NCI-H2171 treated with DMSO at 0.1 percent for 48 hours (cell line): Measurements from ENCODE around the gene TNS2.
"Not testable (repeated sequence)": the region's sequence is repeated elsewhere in the genome, so short reads cannot be mapped to it uniquely, and the experiment has no call there.

Experiments used
- DNase-seq: peaks from one replicate; lab custom pipeline; 2025; lab: John Stamatoyannopoulos, UW

Gene TNS2, protein sequence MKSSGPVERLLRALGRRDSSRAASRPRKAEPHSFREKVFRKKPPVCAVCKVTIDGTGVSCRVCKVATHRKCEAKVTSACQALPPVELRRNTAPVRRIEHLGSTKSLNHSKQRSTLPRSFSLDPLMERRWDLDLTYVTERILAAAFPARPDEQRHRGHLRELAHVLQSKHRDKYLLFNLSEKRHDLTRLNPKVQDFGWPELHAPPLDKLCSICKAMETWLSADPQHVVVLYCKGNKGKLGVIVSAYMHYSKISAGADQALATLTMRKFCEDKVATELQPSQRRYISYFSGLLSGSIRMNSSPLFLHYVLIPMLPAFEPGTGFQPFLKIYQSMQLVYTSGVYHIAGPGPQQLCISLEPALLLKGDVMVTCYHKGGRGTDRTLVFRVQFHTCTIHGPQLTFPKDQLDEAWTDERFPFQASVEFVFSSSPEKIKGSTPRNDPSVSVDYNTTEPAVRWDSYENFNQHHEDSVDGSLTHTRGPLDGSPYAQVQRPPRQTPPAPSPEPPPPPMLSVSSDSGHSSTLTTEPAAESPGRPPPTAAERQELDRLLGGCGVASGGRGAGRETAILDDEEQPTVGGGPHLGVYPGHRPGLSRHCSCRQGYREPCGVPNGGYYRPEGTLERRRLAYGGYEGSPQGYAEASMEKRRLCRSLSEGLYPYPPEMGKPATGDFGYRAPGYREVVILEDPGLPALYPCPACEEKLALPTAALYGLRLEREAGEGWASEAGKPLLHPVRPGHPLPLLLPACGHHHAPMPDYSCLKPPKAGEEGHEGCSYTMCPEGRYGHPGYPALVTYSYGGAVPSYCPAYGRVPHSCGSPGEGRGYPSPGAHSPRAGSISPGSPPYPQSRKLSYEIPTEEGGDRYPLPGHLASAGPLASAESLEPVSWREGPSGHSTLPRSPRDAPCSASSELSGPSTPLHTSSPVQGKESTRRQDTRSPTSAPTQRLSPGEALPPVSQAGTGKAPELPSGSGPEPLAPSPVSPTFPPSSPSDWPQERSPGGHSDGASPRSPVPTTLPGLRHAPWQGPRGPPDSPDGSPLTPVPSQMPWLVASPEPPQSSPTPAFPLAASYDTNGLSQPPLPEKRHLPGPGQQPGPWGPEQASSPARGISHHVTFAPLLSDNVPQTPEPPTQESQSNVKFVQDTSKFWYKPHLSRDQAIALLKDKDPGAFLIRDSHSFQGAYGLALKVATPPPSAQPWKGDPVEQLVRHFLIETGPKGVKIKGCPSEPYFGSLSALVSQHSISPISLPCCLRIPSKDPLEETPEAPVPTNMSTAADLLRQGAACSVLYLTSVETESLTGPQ (N-terminal part only)

DNA sequence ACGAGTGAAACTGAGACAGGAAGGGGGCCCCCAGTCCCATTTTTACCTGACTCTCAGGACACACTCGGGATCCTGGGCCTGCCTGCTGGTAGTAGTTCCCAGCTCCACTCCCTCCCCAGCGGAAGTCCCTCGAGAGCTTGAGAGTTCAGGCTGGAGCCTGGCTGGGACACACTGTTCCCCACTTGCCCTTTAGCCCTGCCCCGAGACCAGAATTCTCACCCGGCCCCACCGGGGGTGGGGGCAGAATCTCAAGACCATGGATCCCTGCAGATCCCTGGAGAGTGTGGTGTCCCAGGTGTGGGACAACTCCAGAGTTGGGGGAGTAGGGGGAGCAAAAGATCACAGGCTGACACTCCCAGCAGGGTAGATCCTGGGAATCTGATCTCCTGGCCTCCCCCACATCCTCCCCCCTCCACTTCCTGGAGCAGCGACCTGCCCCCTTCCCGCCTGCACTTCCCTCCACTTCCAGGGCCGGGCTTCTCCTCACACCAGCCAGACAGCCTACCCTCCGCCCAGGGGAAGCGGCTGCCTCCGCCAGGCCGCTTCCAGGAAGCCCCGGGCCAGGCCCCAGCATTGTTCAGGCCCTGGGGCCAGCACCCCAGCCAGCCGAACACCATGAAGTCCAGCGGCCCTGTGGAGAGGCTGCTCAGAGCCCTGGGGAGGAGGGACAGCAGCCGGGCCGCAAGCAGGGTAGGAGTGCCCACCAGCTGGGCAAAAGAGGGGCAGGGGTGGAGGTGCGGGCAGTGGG is at the start of gene TNS2:
TSS of gene TNS2 (plus strand) at position 495 of the 748 bp plus-strand sequence. CDS start at position 616, 121 bp downstream.
- DNase-seq = peak; percentile 60

DNA sequence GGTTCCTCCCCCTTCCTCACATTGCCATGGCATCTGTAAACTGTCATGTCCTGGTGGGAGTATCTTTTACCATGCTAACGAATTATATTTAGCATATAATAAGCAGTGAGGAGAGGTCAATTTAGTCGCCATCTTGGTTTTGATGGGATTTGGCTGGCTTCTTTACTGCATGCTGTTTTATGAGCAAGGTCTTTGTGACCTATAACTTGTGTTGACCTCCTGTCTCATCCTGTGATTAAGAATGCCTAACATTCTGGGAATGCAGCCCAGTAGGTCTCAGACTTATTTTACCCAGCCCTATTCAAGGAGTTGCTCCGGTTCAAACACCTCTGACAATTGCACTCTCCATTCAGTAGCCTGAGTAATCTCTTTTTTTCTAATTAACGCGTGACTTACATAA is 45.7 kb upstream of the TNS2 start:
- no peak for DNase-seq

DNA sequence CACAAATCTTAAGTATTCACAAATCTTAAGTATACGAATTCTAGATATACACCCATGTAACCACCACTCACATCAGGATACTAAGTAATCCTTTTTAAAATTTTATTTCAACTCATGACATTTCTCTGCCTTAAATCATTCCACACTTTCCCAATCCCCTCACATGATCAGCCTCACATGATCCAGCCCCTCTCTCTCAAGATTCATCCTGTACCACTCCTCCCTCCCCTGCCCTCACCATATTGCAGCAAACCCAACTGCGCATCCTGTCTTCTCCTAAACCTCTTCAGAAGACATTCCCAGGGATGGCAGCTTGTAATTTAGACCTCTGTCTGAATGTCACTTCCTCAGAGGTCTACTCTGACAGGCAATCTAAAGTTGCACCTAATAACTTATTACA is 45.3 kb upstream of the TNS2 start:
- DNase-seq = no peak

DNA sequence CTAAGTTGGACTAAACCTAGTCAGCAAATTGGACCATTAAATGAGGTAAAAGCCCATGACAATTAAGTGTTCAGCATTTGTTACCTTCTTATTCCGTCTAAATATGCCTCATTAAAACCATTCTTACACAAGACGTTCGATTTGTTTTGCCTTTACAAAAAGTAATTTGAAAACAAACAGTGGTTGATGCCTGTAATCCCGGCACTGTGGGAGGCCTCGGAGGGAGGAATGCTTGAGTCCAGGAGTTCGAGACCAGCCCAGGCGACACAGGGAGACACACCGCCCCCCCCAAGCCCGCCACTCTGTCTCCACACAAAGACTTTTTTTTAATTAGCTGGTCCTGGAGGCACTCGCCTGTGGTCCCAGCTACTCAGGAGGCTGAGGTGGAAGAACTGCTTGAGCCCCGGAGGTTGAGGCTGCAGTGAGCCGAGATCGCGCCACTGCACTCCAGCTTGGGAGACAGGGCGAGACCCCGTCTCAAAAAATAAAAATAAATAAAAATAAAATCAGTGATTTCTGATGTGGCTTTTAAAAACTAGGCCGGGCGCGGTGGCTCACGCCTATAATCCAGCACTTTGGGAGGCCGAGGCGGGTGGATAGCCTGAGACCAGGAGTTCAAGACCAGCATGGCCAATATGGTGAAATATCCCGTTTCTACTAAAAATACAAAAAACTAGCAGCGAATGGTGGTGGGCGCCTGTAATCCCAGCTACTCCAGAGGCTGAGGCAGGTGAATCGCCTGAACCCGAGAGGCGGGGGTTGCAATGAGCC is 44.5 kb upstream of the TNS2 start:
- no peak for DNase-seq

DNA sequence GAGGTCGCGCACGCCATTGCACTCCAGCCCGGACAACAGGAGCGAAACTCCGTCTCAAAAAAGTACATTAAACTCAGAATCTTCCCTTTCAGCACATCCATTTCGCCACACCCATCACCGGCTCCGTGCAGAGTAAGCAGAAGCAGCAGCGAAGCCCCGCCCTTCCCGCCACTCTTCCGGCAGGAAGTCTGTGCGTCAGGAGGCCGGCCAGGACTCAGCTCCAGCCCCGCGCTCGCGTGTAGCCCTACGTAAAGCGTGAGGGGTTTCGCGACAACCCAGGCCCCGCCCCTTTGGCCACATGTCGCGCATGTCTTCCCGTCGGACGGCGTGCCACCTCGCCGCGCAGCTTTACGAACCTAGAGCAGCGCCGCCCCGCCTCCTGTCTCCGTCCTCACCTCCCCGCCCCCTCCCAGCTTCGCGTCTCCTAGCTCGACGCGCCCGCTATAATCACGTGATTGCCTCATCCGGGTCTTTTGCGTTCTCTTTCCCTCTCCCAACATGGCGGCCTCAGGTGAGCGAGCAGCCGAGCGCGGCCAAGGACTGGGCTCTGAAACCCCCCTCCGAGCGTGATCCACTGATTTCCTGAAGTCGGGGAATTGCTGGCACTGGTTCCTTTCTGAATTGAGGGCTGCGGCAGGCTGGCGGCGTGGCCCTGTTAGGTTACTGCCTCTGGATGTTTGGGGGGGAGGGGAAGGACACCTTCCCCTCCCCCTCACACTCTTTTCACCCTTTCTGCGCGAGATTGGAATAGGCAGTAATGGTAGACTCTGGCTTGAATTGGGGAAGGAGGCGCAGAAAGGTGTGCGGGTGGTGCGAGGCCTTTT is 43.7 kb upstream of the TNS2 start, which contains the start of gene EIF4B:
TSS of gene EIF4B (plus strand) at position 471 of the 824 bp plus-strand sequence. CDS start at position 499, 28 bp downstream.
- peak; percentile 99 for DNase-seq

DNA sequence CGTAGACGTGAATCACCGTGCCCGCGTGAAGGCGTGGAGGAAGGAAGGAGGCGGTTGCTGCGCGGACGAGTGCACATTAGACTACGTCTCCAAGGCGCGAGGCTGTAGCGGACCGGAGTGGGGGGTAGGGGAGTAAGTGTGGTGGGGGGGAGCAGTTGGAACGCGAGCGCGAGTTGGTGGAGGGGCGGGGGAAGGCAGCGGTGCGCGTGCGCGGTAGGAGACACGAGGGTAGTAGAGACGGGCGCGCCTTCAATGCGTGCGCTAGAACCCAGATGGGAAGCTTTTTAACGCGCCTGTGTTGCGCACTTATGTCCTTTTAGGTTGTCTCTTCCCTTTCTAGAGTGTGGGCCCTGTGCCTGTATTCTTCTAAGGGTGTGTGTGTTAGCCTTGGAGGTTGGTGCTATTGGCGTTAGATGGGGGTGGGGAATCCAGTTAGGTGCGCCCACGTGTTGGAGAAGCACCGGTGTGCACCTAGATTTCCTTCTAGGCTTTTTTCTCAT is 43.0 kb upstream of the TNS2 start:
- peak; percentile 89 for DNase-seq

DNA sequence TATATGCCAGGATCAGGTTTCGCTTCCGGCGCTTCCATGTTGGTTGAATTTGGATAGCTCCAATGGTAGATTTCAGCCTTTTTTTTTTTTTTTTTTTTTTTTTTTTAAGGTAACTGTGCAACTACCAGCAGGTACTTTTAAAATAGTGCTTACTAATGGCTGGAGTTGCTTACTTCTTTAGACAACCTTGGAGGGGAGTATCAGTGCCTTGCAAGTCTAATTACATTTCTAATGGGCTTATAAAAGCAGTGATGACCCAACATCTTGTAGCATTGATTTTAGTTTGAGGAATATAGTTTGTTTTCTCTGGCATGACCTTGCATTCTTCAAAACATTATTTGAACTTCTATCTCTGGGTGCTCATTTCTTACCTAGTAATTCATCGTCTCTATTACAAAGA is 42.5 kb upstream of the TNS2 start:
- no peak for DNase-seq

DNA sequence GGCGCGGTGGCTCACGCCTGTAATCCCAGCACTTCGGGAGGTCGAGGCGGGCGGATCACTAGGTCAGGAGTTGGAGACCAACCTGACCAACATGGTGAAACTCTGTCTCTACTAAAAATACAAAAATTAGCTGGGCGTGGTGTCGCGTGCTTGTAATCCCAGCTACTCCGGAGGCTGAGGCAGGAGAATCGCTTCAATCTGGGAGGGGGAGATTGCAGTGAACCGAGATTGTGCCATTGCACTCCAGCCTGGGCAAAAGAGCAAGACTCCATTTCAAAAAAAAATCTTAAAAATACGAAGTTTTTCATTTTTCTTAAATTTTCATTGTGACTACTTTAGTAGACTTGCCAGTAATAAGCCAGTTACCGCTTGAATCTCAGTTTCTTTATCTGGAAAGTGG is 41.1 kb upstream of the TNS2 start:
- not testable (repeated sequence) for DNase-seq

DNA sequence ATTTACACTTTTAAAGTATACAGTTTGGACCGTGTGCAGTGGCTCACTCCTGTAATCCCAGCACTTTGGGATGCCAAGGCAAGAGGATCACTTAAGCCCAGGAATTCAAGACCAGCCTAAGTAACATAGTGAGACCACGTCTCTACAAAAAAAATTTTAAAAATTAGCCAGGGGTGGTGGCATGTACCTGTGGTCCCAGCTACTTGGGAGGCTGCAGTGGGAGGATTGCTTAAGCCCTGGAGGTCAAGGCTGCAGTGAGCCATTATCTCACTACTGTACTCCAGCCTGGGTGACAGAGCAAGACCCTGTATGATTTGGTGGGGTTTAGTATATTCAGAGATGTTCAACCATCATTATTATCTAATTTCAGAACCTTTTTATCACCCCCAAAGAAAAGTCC is 38.9 kb upstream of the TNS2 start:
- DNase-seq = no peak

DNA sequence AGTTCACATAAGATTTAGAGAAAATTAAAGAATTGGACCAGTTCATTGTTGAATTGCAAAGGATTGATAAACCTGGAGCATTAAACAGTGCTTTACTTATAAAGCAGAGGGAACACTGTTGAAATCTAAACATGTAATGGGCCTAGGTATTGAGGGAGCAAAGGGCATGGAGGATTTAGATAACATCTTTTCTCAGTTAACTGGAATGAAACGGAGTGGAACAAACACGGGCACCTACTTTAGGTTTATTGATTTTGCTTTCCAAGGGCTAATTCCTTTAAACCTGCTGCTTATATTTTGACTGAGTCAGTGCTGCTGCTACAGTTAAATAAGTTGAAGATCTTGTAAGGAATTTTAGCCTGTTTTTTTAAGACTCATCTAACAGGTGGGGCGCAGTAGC is 38.0 kb upstream of the TNS2 start:
- DNase-seq = no peak

DNA sequence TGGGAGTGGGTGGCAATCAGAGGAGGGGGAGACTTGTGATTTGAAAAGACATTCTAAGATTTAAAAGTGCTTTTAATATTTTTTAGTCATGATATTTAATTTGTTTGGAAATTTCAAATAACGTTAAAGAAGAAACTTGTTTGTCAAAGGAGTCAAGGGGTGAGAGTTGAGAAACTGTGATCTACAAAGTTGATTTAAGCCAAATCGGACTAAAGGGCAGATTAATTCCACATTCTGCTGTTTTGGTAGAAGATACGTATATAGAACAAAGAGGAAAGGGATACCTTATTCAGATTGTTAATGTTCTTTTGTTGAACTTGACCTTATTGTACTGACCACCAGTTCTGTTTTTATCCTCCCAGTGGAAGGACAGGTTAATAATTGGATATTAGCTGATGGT is 36.9 kb upstream of the TNS2 start:
- DNase-seq = no peak

DNA sequence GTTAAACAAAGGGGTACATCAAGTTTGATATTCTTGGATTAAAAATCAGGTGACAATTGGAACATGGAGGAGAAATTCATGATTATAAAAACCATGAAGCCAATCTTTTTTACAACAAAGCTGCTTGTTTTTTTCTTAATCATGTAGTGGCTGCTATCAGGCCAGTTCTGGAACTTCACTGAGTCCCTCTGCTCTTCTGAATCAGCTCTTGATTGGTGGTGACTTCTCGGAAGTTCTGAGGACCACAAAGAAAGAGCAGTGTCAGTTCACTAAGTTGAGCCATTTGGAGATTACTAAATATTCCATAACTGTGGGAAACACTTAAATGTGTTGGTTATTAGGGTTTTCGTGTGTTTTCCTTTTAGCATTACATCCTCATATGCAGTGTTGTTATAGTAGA is 35.2 kb upstream of the TNS2 start:
- no peak for DNase-seq

DNA sequence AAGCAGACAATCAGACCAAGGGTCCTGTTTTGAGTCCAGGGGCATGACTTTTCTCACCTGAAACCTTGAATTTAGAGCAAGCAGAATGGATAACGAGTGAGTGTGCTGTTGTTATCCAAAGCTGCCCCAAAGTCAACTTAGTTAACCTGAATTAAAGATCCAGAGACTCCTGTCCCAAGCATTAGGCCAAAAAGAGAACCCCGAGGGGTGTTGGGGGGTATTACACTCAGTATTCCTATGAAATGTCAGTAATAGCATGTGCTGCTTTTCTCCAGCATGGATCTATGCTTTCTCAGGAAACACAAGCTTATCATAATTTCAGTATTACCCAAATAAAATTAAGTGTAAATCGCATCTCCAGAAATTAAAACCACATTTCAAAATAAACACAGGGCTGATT is 24.6 kb upstream of the TNS2 start:
- DNase-seq = no peak

DNA sequence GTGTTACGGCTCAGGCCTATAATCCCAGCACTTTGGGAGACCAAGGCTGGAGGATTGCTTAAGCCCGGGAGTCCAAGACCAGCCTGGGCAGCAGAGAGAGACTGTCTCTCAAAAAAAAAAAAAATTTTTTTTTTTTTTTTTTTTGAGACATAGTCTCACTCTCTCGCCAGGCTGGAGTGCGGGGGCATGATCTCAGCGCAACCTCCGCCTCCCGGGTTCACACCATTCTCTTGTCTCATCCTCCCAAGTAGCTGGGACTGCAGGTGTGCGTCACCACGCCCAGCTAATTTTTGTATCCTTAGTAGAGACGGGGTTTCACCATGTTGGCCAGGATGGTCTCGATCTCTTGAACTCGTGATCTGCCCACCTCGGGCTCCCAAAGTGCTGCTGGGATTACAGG is 22.9 kb upstream of the TNS2 start:
- not testable (repeated sequence) for DNase-seq

DNA sequence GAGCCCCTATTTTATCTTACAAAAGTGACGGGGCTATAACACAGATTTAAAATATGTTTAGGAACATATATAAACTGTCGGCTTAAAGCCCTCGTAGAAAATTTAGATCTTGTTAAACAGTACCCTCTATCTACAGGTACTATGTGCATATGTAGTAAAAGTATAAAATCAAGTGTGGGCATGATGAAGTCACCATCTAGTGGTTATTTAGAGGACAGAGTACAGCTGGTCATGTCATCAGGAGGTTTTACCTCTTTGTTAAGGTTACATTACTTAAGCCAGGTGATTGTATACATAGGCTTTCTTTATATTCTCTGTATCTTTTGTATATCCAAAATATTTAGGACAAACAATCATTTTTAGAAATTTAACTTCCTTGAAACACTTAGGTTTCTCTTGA is 18.2 kb upstream of the TNS2 start:
- no peak for DNase-seq

DNA sequence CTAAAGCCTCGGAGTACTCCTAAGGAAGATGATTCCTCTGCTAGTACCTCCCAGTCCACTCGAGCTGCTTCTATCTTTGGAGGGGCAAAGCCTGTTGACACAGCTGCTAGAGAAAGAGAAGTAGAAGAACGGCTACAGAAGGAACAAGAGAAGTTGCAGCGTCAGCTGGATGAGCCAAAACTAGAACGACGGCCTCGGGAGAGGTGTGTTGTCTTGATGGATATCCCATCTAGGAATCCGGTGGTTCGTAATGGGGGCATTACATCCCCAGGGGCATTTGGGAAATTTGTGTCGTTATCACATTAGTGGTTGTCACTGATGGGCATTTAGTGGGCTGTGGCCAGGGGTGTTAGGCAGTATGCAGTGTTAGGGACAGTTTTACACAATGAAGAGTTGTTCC is 16.0 kb upstream of the TNS2 start:
- DNase-seq = not testable (repeated sequence)

DNA sequence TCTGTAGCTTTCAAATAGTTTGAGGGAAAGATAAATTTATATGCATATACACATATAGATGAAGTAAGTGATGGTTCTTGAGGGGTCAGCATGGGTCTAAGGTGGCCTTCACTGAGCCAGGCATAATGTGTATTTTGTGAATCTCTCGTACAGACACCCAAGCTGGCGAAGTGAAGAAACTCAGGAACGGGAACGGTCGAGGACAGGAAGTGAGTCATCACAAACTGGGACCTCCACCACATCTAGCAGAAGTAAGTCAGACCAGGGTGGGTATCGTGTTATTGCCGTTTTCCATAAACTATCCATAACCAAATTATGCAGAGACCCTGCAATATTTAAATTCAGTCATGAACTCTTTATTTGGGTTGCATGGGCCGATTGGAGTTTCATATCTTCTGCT is 15.4 kb upstream of the TNS2 start:
- DNase-seq = no peak

DNA sequence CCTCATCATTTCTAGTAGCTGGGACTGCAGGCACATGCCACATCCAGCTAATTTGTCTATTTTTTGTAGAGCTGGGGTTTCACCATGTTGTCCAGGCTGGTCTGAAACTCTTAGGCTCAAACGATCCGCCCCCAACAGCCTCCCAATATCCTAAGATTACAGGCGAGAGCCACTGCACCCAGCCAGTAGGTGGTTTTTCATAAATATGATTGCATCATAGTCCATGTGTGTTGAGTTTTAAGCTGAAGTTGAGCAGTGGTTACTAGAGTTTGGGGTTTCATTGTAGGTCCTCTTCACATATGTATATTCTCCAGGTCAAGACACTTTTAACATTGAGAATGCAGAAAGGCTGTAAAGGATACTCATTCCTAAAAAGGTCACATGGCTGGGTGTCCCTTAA is 13.1 kb upstream of the TNS2 start:
- DNase-seq = no peak

DNA sequence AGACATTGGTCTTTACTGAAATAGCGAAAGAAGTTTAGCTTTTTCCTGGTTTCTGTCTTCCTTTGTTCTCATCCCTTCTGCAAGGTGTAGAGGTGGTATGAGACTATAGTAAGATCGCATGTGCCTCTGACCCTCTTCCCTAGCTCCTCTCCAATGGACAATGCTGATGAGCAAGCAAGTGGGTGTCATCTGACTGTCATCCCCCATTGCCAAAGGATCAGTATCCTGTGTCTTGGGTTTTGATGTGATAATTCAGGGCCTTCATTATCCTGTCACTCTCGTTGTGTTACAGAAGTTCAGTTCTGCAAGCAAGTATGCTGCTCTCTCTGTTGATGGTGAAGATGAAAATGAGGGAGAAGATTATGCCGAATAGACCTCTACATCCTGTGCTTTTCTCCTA is 10.0 kb upstream of the TNS2 start:
- DNase-seq = no peak
